ENCODE results near the gene APCDD1L. TPM values are rescaled to one million over a fixed set of nuclear protein-coding genes. Genes with fewer than 3 reads are reported as not detected.

The APCDD1L gene
- total and polyA plus RNA-seq, 2 of the 8 experiments (the other 6 are each of a cell fraction or from before 2014, with no cell fraction given): 0.83 to 3.1 TPM

- Histone ChIP-seq H3K79me2 (ENCODE audit: control insufficient read depth in 1 of 2, insufficient read depth in 2 of 2, low read length in 2 of 2) (peaks cover 0 to 49% of the 10 kb centered on the region in 2 experiments; a peak in 2 of 4 replicates), H2BK12ac (ENCODE audit: low read depth, low read length) (no peak overlapping the region), H2AFZ (ENCODE audit: low read length) (no peak overlapping the region), H3K56ac (replicated peaks; ENCODE audit: insufficient read length, low read depth, low read length) (no peak overlapping the region), H4K8ac (ENCODE audit: extremely low read depth, insufficient read depth, low read length) (no peak overlapping the region), H3K4me3 (ENCODE audit: extremely low read depth in 1 of 4, insufficient read depth in 2 of 4, low read depth in 3 of 4, low read length in 4 of 4) (no peak overlapping the region), H3K9me3 (ENCODE audit: insufficient read depth in 2 of 2, low read depth in 1 of 2, low read length in 1 of 2) (no peaks in the 10 kb centered on the region), H3K4ac (replicated peaks; ENCODE audit: insufficient read length, low read depth, low read length) (no peak overlapping the region), H3K79me1 (ENCODE audit: low read depth, low read length) (peaks cover 5% of the 10 kb centered on the region), H2BK120ac (replicated peaks; ENCODE audit: low read depth, low read length) (no peak overlapping the region), H2AK5ac (ENCODE audit: low read depth, low read length) (no peak overlapping the region), H4K5ac (ENCODE audit: insufficient read length, low read depth, low read length) (peak overlapping the region; percentile 18), H3K23ac (ENCODE audit: insufficient read length) (no peak overlapping the region), H2BK5ac (ENCODE audit: low read depth, low read length) (no peak overlapping the region), H2BK15ac (ENCODE audit: low read length) (no peak overlapping the region), H4K20me1 (replicated peaks in 1 of 2; ENCODE audit: control insufficient read depth in 1 of 2, insufficient read depth in 2 of 2, low read length in 2 of 2) (peaks cover 0 to 1% of the 10 kb centered on the region in 2 experiments), H3K14ac (ENCODE audit: insufficient read length) (no peak overlapping the region), H3K4me2 (ENCODE audit: insufficient read depth in 1 of 2, low read depth in 2 of 2, low read length in 2 of 2) (no peak overlapping the region), H3K27me3 (replicated peaks in 1 of 4; ENCODE audit: control insufficient read depth in 3 of 4, extremely low read depth in 1 of 4, insufficient read depth in 3 of 4, low read length in 3 of 4) (no peaks in the 10 kb centered on the region), H4K91ac (replicated peaks; ENCODE audit: insufficient read length, low read length) (no peak overlapping the region), H3K36me3 (ENCODE audit: control insufficient read depth in 2 of 4, insufficient read depth in 4 of 4, low read length in 3 of 4) (peaks cover 0 to 3% (median 0%) of the 10 kb centered on the region in 4 experiments; a peak in 1 of 8 replicates), H3K9ac (replicated peaks in 1 of 4; ENCODE audit: extremely low read depth in 1 of 4, low read depth in 3 of 4, low read length in 3 of 4) (no peak overlapping the region), H3K23me2 (ENCODE audit: low read depth, low read length) (no peaks in the 10 kb centered on the region), H2BK20ac (ENCODE audit: low read length) (no peak overlapping the region), H3K18ac (ENCODE audit: extremely low read depth, low read length) (no peak overlapping the region), H3K4me1 (replicated peaks in 1 of 4; ENCODE audit: control insufficient read depth in 3 of 4, insufficient read depth in 4 of 4, low read length in 3 of 4) (peaks cover 2 to 29% (median 19%) of the 10 kb centered on the region in 4 experiments; a peak in 6 of 7 replicates), H3K27ac (ENCODE audit: low read depth, low read length) (no peak overlapping the region)
- ChIA-PET CTCF (ENCODE audit: partially characterized antibody) (interaction anchor here (0.5 to 2.0 kb wide), 9 partner anchors 8 to 927 kb away, joined by 3 to 7 read pairs (median 4); no protein-coding TSS in a partner anchor), POLR2A (ENCODE audit: partially characterized antibody) (interaction anchor here (0.8 to 1.0 kb wide), 2 partner anchors 11 to 28 kb away, joined by 3 to 4 read pairs; no protein-coding TSS in a partner anchor)
- WGBS, 2 experiments (ENCODE audit: extremely low coverage in 1 of 2, insufficient coverage in 1 of 2, insufficient read length in 1 of 2, insufficient replicate concordance in 2 of 2, low coverage in 1 of 2, low lambda C conversion rate in 2 of 2, missing lambda C conversion rate in 1 of 2): 84% methylated on average over 5 of the region's 5 CpGs; no CpG with 5 or more reads in 1 of the 2 experiments
- FAIRE-seq: no peak
- TF ChIP-seq POU5F1 (IDR thresholded peaks at IDR 0.05; ENCODE audit: low read depth, low read length): no peak
- no peak for TF ChIP-seq TCF12 (IDR thresholded peaks at IDR 0.05; ENCODE audit: low read depth, low read length)
- TF ChIP-seq CEBPB (IDR thresholded peaks at IDR 0.05; ENCODE audit: low read depth, low read length): no peak
- no peak for DNase-seq (ENCODE audit: low read depth in 1 of 2, low spot score in 2 of 2)
Measured at GRCh38 chr20:58420798-58421496, 94.3 kb downstream of the APCDD1L start.
